Choroid plexus epithelial cell (primary cell): ENCODE data around the gene TMA16.
"Not testable (repeated sequence)": the region's sequence is repeated elsewhere in the genome, so short reads cannot be mapped to it uniquely, and the experiment has no call there.

Experiments used
- DNase-seq: peaks from one replicate; pipeline ENCODE4 v3.0.0-alpha.2; 2010; ENCODE audit warnings: low read depth
- H3K4me3 ChIP-seq: 2 replicates; pipeline ENCODE4 v1.5.1; 2011; ENCODE audit warnings: low read depth, mild to moderate bottlenecking, control low read depth, low read length, moderate library complexity
- CTCF ChIP-seq: conservative IDR thresholded peaks from 2 replicates; pipeline ENCODE4 v1.5.1; 2011; ENCODE audit warnings: low read depth, mild to moderate bottlenecking, control low read depth, inconsistent platforms, low read length, moderate library complexity

The TMA16 gene

GRCh38 chr4:163536091-163536490 is 41.6 kb downstream of the TMA16 start:
- no peak for DNase-seq
- H3K4me3 ChIP-seq = no peak overlapping the region
- no peak for TF ChIP-seq CTCF

- no peak for TF ChIP-seq CTCF
- no peak overlapping the region for H3K4me3 ChIP-seq
- DNase-seq = no peak
Measured at GRCh38 chr4:163537114-163537513, 42.6 kb downstream of the TMA16 start.

- not testable (repeated sequence) for H3K4me3 ChIP-seq, DNase-seq
Measured at GRCh38 chr4:163538820-163539219, 44.3 kb downstream of the TMA16 start.

- TF ChIP-seq CTCF = no peak
- H3K4me3 ChIP-seq = no peak overlapping the region
- DNase-seq = no peak
Measured at GRCh38 chr4:163540448-163540847, 46.0 kb downstream of the TMA16 start.

- peak; percentile 84 for DNase-seq
- H3K4me3 ChIP-seq = no peak overlapping the region
- TF ChIP-seq CTCF = no peak
Measured at GRCh38 chr4:163540977-163541376, 46.5 kb downstream of the TMA16 start.

- TF ChIP-seq CTCF = no peak
- DNase-seq = peak; percentile 52
- no peak overlapping the region for H3K4me3 ChIP-seq
Measured at GRCh38 chr4:163542275-163542674, 47.8 kb downstream of the TMA16 start.

- peak; percentile 65 for DNase-seq
- H3K4me3 ChIP-seq = peak overlapping the region; percentile 57
- TF ChIP-seq CTCF = peak; percentile 97
Measured at GRCh38 chr4:163544407-163545038, 50.0 kb downstream of the TMA16 start.
